Panc1 (cell line): ENCODE data around the gene ALKBH1. TPM values are rescaled to one million over a fixed set of nuclear protein-coding genes. Genes with fewer than 3 reads are reported as not detected.

Experiments used
- ATAC-seq: fragments of 200-7000 bp; cut with Tn5 transposase; 2 replicates; pipeline ENCODE4 v1.9.1; 2020; ENCODE audit warnings: mild to moderate bottlenecking, moderate library complexity
- BruUV-seq: library from RNA; stranded (reverse); fragments of 400-500 nt; replicated peaks from 2 replicates; lab custom pipeline; 2021; lab: Mats Ljungman, UMichigan
- CTCF ChIA-PET: fragments of 300-600 bp; sonication (Branson Sonifier 250); formaldehyde crosslinking; loops from one replicate; lab custom pipeline; 2022; ENCODE audit warnings: antibody characterized with exemption; lab: Charles Lee
- POLR2A ChIA-PET: fragments of 300-600 bp; sonication (Branson Sonifier 250); formaldehyde crosslinking; loops from one replicate; lab custom pipeline; 2022; ENCODE audit warnings: antibody characterized with exemption; lab: Charles Lee
- DNase-seq: peaks from one replicate; pipeline ENCODE4 v3.0.0-alpha.2; 2010; ENCODE audit warnings: low read depth, low spot score
- H3K27ac ChIP-seq: 2 replicates; pipeline ENCODE4 v1.5.1; 2011; ENCODE audit warnings: mild to moderate bottlenecking, low read length, inconsistent platforms
- H3K27me3 ChIP-seq: fragments of 200-500 bp; sonication (Bioruptor generic); 2 replicates; pipeline ENCODE4 v1.6.0; 2014; ENCODE audit warnings: low read length, inconsistent platforms; ENCODE audit not compliant: control insufficient read depth, insufficient read depth
- H3K36me3 ChIP-seq: fragments of 200-500 bp; sonication (Bioruptor generic); 2 replicates; pipeline ENCODE4 v1.5.1; 2014; ENCODE audit warnings: inconsistent platforms, mild to moderate bottlenecking, low read length, moderate library complexity; ENCODE audit not compliant: control insufficient read depth, insufficient read depth
- H3K4me1 ChIP-seq: 2 replicates; pipeline ENCODE4 v1.5.1; 2011; ENCODE audit warnings: inconsistent platforms, mild to moderate bottlenecking, low read length, moderate library complexity; ENCODE audit not compliant: control insufficient read depth, insufficient read depth
- H3K4me3 ChIP-seq, 2 experiments: 2 replicates each; pipeline ENCODE4 v1.5.1; 2011 to 2012; ENCODE audit warnings: low read depth in 2 of 2, low read length in 2 of 2, mild to moderate bottlenecking in 2 of 2, inconsistent platforms in 1 of 2, moderate library complexity in 1 of 2
- H3K9me3 ChIP-seq: fragments of 200-500 bp; sonication (Bioruptor generic); 2 replicates; pipeline ENCODE4 v1.5.1; 2014; ENCODE audit warnings: low read depth, mild to moderate bottlenecking, inconsistent platforms, low read length, moderate library complexity; ENCODE audit not compliant: control insufficient read depth, insufficient read depth
- POLR2AphosphoS5 ChIP-seq: IDR thresholded peaks from 2 replicates; pipeline ENCODE4 v1.6.1; 2012; ENCODE audit warnings: mild to moderate bottlenecking, low read depth, low read length, moderate library complexity
- SIN3A ChIP-seq: IDR thresholded peaks from 2 replicates; pipeline ENCODE4 v1.6.1; 2012; ENCODE audit warnings: low read depth, mild to moderate bottlenecking, low read length, moderate library complexity, borderline replicate concordance; ENCODE audit not compliant: insufficient read depth
- TCF7L2 ChIP-seq: IDR thresholded peaks from 2 replicates; pipeline ENCODE4 v1.6.1; 2011; ENCODE audit warnings: mild to moderate bottlenecking, low read depth, low read length, inconsistent platforms
- in situ Hi-C: cut with HindIII; loops from 2 replicates; pipeline ENCODE4 v1.10.0; 2016; ENCODE audit warnings: low sequenced_read_pairs, low pct_unique_long_range_greater_than_20kb
- intact Hi-C: fragments of 100-400 bp; cut with micrococcal nuclease; formaldehyde crosslinking; loops from one replicate; pipeline ENCODE4 v1.10.0; 2022; ENCODE audit not compliant: unreplicated experiment
- total RNA-seq: library from RNA; stranded (reverse); gene quantifications from one replicate; pipeline ENCODE4 v1.2.1, GENCODE V29; 2021; ENCODE audit not compliant: unreplicated experiment
- TF ChIP-seq, protein P1 (sequence below), 2 experiments: IDR thresholded peaks; 2 replicates each; pipeline ENCODE4 v1.6.1; 2011 to 2012; ENCODE audit warnings: low read depth in 2 of 2, control low read depth in 1 of 2, low read length in 1 of 2, mild to moderate bottlenecking in 1 of 2, moderate library complexity in 1 of 2; ENCODE audit not compliant: insufficient read depth in 1 of 2
- TF ChIP-seq, protein P2 (sequence below): fragments of 450-650 bp; IDR thresholded peaks from 2 replicates; pipeline ENCODE4 v1.5.1; 2017; ENCODE audit warnings: mild to moderate bottlenecking

Gene ALKBH1
- total RNA-seq, 1 experiment from 2014 or later = 13.0 TPM

DNA sequence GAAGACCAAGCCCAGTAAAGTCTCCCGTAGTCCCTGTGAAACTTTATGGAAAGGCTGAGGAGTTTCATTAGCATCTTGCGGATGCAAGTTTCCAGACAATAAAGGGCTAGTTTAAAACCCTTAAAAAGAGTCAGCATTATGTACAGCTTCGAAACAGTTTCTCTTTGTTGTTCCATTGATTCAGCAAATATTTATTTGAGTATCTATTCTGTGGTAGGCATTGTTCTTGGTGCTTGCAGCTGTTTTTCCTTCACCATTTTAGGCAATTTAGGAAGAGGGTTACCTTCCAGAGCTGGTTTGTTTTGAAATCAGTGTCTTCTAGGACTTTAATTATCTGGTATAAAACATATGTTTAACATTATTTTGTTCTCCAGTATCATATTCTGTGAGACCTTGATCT is 1.6 kb upstream of the ALKBH1 start:
- peaks cover 16% of the 10 kb centered on the region for H3K4me1 ChIP-seq

DNA sequence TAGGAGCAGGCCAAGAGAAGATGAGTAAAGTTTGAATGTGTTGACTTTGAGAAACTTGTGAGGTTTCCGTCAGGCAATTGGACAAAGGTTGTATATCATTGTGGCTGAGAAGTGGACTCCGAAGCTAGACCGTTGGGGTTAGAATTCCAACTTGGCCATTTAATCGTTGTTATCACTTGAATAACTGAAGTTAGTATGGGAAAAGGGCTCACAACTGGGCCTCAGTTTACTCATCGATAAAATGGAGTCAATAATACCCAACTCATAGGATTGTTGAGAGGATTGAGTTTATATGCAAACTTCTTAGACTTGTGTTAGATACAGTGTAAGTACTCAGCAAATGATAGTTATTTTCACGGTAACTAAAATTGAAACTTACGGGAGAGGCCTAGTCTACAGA is 926 bp upstream of the ALKBH1 start:
- Histone ChIP-seq H3K27me3 (no peaks in the 10 kb centered on the region), H3K27ac (peak overlapping the region; percentile 94), H3K4me1 (peaks cover 16% of the 10 kb centered on the region), H3K4me3 (peak overlapping the region; percentile 76 to 94), H3K9me3 (no peaks in the 10 kb centered on the region), H3K36me3 (peaks cover 34% of the 10 kb centered on the region)
- intact Hi-C loops (no loop called here), in situ Hi-C loops (no loop called here)
- ChIA-PET CTCF (no interaction called here), POLR2A (no interaction called here)
- ATAC-seq (no peak), DNase-seq (no peak)
- TSS peak; percentile 92 for BruUV-seq
- TF ChIP-seq POLR2AphosphoS5 (no peak), TCF7L2 (no peak)

More for the DNA sequence above, 1.6 kb upstream of the ALKBH1 start:
- intact Hi-C loops (no loop called here), in situ Hi-C loops (no loop called here)
- ChIA-PET CTCF (no interaction called here), POLR2A (no interaction called here)
- DNase-seq = no peak
- Histone ChIP-seq H3K36me3 (peaks cover 33% of the 10 kb centered on the region), H3K9me3 (no peaks in the 10 kb centered on the region), H3K27me3 (no peaks in the 10 kb centered on the region), H3K4me3 (peak overlapping the region; percentile 76 to 94), H3K27ac (peak overlapping the region; percentile 94)
- no peak for ATAC-seq
- no TSS peak for BruUV-seq
- TF ChIP-seq, protein P1, sequence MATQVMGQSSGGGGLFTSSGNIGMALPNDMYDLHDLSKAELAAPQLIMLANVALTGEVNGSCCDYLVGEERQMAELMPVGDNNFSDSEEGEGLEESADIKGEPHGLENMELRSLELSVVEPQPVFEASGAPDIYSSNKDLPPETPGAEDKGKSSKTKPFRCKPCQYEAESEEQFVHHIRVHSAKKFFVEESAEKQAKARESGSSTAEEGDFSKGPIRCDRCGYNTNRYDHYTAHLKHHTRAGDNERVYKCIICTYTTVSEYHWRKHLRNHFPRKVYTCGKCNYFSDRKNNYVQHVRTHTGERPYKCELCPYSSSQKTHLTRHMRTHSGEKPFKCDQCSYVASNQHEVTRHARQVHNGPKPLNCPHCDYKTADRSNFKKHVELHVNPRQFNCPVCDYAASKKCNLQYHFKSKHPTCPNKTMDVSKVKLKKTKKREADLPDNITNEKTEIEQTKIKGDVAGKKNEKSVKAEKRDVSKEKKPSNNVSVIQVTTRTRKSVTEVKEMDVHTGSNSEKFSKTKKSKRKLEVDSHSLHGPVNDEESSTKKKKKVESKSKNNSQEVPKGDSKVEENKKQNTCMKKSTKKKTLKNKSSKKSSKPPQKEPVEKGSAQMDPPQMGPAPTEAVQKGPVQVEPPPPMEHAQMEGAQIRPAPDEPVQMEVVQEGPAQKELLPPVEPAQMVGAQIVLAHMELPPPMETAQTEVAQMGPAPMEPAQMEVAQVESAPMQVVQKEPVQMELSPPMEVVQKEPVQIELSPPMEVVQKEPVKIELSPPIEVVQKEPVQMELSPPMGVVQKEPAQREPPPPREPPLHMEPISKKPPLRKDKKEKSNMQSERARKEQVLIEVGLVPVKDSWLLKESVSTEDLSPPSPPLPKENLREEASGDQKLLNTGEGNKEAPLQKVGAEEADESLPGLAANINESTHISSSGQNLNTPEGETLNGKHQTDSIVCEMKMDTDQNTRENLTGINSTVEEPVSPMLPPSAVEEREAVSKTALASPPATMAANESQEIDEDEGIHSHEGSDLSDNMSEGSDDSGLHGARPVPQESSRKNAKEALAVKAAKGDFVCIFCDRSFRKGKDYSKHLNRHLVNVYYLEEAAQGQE (IDR thresholded peaks at IDR 0.05; ENCODE audit: insufficient read depth in 1 of 2, low read depth in 2 of 2, low read length in 1 of 2) = no peak
- TF ChIP-seq, protein P2, sequence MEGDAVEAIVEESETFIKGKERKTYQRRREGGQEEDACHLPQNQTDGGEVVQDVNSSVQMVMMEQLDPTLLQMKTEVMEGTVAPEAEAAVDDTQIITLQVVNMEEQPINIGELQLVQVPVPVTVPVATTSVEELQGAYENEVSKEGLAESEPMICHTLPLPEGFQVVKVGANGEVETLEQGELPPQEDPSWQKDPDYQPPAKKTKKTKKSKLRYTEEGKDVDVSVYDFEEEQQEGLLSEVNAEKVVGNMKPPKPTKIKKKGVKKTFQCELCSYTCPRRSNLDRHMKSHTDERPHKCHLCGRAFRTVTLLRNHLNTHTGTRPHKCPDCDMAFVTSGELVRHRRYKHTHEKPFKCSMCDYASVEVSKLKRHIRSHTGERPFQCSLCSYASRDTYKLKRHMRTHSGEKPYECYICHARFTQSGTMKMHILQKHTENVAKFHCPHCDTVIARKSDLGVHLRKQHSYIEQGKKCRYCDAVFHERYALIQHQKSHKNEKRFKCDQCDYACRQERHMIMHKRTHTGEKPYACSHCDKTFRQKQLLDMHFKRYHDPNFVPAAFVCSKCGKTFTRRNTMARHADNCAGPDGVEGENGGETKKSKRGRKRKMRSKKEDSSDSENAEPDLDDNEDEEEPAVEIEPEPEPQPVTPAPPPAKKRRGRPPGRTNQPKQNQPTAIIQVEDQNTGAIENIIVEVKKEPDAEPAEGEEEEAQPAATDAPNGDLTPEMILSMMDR = no peak
- no peak for TF ChIP-seq POLR2AphosphoS5
- TF ChIP-seq SIN3A = no peak
- TF ChIP-seq TCF7L2 = no peak

DNA sequence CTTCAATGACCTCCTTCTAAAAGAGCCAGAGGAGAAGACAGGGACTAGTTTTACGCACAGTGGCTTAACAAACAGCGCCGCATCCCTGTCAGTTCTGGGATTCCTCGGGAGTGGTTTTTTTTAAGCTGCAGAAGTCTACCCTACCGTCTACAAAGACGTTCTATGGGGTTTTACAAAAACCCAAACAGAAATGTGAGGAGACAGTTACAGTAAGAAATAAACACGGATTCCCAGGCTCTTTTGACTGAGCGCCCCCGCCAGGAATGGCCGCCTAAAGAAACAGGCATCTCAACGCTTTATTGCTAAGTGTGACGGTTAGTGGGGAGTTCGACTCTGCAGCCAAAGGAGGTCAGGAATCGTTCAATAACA is 484 bp downstream of the ALKBH1 start:
- H3K36me3 ChIP-seq = peaks cover 28% of the 10 kb centered on the region
- H3K27me3 ChIP-seq = no peaks in the 10 kb centered on the region
- intact Hi-C loops (no loop called here), in situ Hi-C loops (no loop called here)
- TF ChIP-seq, protein P2 = peak; percentile 57
- TF ChIP-seq TCF7L2 = no peak
- ATAC-seq (peak; percentile 46), DNase-seq (peak; percentile 13)
- peak overlapping the region; percentile 76 to 94 for H3K4me3 ChIP-seq
- H3K27ac ChIP-seq = peak overlapping the region; percentile 94
- CTCF ChIA-PET = interaction anchor here (0.5 kb wide), 1 partner anchor 403 kb away, joined by 3 read pairs; no protein-coding TSS in a partner anchor
- TSS peak; percentile 87 for BruUV-seq
- H3K9me3 ChIP-seq = no peaks in the 10 kb centered on the region
- POLR2A ChIA-PET = no interaction called here
- H3K4me1 ChIP-seq = peaks cover 16% of the 10 kb centered on the region
